ENCODE measurements around the gene MVK. TPM values are rescaled to one million over a fixed set of nuclear protein-coding genes. Genes with fewer than 3 reads are reported as not detected.

The MVK gene
- total RNA-seq, 1 experiment from 2014 or later = 19.2 TPM

DNA sequence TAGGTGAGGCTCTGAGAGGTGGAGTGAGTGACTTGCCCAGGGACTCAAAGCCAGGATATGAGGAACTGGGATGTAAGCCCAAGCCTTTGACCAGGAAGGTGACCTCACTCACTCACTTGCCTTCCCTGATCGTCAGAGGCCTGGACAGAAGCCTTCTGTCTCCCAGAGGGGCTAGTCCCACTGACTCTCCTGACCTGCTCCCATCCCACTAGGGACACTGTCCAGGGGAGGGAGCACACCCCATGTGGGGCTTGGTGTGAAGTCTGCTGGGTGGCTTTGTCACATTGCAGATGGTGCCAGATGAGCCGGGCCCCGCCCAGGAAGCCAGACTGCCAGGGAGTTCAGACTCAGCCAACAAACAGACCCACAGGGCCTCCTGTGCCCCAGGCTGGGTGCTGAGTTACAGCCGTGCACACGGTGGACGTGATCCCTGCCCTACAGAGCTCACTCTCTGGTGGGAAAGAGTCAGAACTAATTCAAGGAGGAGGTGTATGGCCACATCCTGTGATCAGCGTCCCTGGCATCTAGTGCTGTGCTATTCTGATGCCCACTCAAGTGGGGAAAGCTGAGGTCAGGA lies 28.6 kb upstream of the MVK start:
- no peak overlapping the region for H3T11ph ChIP-seq (ENCODE audit: low read length)
- no peak overlapping the region for H3K56ac ChIP-seq (ENCODE audit: insufficient read length, low read depth, low read length)
- H3K9ac ChIP-seq (ENCODE audit: extremely low read depth, insufficient read length, low read length) = no peak overlapping the region
- H3K4me3 Mint-ChIP-seq = no peak overlapping the region
- H2AK5ac ChIP-seq (ENCODE audit: insufficient read length, low read length) = no peak overlapping the region
- no peak overlapping the region for H4K8ac ChIP-seq (replicated peaks; ENCODE audit: insufficient read length, low read depth, low read length)
- no peak for DNase-seq
- no peak overlapping the region for H4K5ac ChIP-seq (ENCODE audit: insufficient read length, low read depth, low read length)
- H2BK15ac ChIP-seq (ENCODE audit: low read depth, low read length) = no peak overlapping the region
- H4K91ac ChIP-seq (ENCODE audit: insufficient read length, low read depth, low read length) = no peak overlapping the region
- H2BK20ac ChIP-seq (ENCODE audit: low read depth, low read length, poor library complexity, severe bottlenecking) = no peak overlapping the region
- peaks cover 11% of the 10 kb centered on the region for H3K27me3 Mint-ChIP-seq (ENCODE audit: low read depth)
- no peak overlapping the region for H3K27ac ChIP-seq (ENCODE audit: insufficient read length, low read depth, low read length)
- TF ChIP-seq, protein P1, sequence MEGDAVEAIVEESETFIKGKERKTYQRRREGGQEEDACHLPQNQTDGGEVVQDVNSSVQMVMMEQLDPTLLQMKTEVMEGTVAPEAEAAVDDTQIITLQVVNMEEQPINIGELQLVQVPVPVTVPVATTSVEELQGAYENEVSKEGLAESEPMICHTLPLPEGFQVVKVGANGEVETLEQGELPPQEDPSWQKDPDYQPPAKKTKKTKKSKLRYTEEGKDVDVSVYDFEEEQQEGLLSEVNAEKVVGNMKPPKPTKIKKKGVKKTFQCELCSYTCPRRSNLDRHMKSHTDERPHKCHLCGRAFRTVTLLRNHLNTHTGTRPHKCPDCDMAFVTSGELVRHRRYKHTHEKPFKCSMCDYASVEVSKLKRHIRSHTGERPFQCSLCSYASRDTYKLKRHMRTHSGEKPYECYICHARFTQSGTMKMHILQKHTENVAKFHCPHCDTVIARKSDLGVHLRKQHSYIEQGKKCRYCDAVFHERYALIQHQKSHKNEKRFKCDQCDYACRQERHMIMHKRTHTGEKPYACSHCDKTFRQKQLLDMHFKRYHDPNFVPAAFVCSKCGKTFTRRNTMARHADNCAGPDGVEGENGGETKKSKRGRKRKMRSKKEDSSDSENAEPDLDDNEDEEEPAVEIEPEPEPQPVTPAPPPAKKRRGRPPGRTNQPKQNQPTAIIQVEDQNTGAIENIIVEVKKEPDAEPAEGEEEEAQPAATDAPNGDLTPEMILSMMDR (conservative IDR thresholded peaks at IDR 0.05) = no peak
- peak overlapping the region in 2 of 3 experiments; percentile 61 to 90; a peak in 2 of 7 replicates for H3K27ac Mint-ChIP-seq
- H3K4me2 ChIP-seq (ENCODE audit: insufficient read depth, insufficient read length, low read length) = no peak overlapping the region
- no peaks in the 10 kb centered on the region for H3K27me3 ChIP-seq (ENCODE audit: insufficient read depth, low read length)
- H2AFZ ChIP-seq (ENCODE audit: low read length) = no peak overlapping the region
- H3K23ac ChIP-seq (ENCODE audit: insufficient read length, low read depth, low read length) = no peak overlapping the region
- H2BK5ac ChIP-seq (ENCODE audit: insufficient read length, low read length) = no peak overlapping the region
- H3K9me3 Mint-ChIP-seq = no peaks in the 10 kb centered on the region
- H3K79me2 ChIP-seq (ENCODE audit: insufficient read depth, low read length) = no peaks in the 10 kb centered on the region
- H3K23me2 ChIP-seq (ENCODE audit: insufficient read length, low read depth, low read length, poor library complexity, severe bottlenecking) = no peaks in the 10 kb centered on the region
- WGBS (ENCODE audit: extremely low coverage, insufficient read length, low lambda C conversion rate) = no CpG with 5 or more reads among the region's 7 CpGs
- no peaks in the 10 kb centered on the region for H3K79me1 ChIP-seq (ENCODE audit: insufficient read depth, low read depth, low read length, poor library complexity, severe bottlenecking)
- H2BK120ac ChIP-seq (ENCODE audit: low read depth, low read length, poor library complexity, severe bottlenecking) = no peak overlapping the region
- H3K14ac ChIP-seq (ENCODE audit: insufficient read depth, low read length) = no peak overlapping the region
- no peaks in the 10 kb centered on the region for H3K9me3 ChIP-seq (ENCODE audit: control insufficient read depth, low read depth, low read length)
- H3K18ac ChIP-seq (ENCODE audit: insufficient read length, low read depth, low read length) = no peak overlapping the region
- no peaks in the 10 kb centered on the region for H3K36me3 Mint-ChIP-seq (ENCODE audit: insufficient read depth in 1 of 3, low read depth in 3 of 3)
- no peaks in the 10 kb centered on the region for H4K20me1 ChIP-seq (ENCODE audit: control insufficient read depth, insufficient read depth, insufficient read length)
- no peak overlapping the region for H2BK12ac ChIP-seq (ENCODE audit: insufficient read length, low read depth, low read length)
- H3K4ac ChIP-seq (ENCODE audit: low read depth, low read length) = no peak overlapping the region
- peaks cover 0 to 9% of the 10 kb centered on the region in 2 experiments; a peak in 2 of 4 replicates for H3K4me1 Mint-ChIP-seq
- H3K4me1 ChIP-seq (ENCODE audit: insufficient read depth, low read length) = no peaks in the 10 kb centered on the region

Measured in H9 (cell line).